ENCODE measurements around the gene PKD1.
A peak's percentile ranks its signal among the peaks of the same experiment; 100 is the strongest.

The PKD1 gene

GRCh38 chr16:2135770-2136490 is at the start of gene PKD1:
PKD1 (minus strand) TSS chr16:2135898; CDS start chr16:2135689, 209 bp downstream.
- peak; percentile 91 for DNase-seq

DNA sequence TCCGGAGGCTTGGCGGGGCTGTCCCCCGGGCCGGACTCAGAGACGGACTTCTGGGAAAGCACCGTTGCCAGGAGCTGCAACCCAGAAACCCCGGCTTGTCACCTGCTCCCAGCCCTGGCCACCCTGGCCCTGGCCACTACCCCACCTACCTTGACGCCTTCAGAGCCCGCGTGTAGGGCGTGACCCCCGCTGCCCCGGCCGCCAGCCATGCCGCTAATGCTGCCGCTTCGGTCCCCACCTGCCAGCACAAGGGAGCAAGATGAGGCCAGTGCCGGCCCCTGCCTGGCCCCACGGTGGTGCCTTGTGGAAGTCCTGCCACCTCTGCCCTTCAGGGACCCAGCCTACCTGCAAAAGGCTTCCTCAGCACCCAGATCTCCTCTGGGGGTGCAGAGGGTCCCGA is 49.3 kb upstream of the PKD1 start:
- DNase-seq: no peak

DNA sequence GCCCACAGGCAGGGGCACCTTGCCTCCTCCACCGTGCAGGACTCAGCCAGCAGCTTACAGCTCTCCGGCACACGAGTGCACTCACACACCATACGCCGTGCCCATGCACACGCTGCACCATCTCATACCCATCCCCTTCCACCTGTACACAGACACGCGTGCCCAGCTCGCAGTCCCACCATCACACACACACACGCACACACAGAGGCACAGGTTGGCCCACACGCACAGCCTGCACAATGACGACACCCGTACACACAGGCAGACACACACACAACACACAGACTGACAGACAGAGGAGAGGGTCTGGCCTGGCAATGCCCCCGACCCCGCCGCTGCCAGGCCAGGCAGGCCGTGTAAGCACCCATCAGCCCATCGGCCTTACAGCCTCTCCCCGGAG is 48.6 kb upstream of the PKD1 start:
- DNase-seq: no peak

DNA sequence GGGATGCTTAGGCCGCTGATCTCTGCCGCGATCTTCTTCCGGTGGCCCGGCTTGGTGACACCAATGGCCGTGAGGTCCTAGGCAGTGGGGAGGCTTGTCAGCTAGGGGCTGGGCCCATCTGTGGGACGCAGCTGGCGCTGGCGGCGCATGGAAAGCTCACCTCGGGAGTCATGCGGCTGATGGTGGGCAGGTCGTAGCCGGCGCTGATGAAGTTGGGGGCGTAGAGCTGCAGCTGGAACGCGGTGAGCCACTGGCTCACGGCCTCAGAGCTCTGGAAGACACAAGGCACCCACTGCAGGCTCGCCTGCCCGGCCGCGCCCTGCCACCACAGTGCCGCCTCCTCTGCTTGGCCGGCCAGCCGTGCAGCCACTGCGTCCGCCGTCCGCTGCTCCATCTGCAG is 48.0 kb upstream of the PKD1 start:
- no peak for DNase-seq

GRCh38 chr16:2181952-2182351 is 46.3 kb upstream of the PKD1 start:
- no peak for DNase-seq

GRCh38 chr16:2180962-2181923 is 45.5 kb upstream of the PKD1 start:
- no peak for DNase-seq

DNA sequence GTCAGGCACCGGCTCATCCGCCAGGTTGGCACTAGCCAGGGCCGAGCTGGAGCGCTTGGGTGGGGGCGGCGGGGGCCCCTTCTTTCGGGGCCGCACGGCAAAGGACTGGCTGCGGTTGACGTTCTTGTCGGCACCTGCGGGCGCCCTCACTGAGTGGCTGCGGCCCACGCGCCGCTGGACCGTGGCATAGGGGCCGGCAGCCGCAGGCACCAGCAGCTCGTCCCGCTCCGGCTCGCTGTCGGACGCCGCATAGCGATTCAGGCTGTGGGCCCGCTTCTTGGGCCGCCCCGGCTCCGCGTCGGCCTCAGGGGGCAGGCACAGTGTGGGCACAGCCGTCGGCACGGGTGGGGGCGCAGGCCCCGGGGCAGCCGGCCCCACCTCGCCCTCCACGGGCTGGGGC is 44.8 kb upstream of the PKD1 start:
- no peak for DNase-seq

DNA sequence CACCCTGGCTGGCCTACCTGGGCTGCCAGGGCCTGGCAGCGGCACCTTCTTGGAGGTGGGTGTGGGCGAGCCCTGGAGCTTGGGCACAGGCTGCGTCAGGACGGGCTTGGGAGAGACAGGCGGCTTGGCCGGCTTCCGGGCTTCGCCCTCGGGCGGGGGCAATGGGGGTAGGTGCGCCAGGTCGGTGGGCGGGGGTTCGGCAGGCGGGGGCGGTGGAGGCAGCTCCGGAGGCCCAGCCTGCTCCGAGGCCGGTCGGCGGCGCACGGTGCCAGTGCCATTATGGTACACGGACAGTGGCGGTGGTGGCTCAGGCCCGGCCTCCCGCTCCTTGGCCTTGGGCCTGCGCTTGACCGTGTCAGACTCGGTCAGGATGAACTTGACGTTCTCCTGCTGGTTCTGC is 43.9 kb upstream of the PKD1 start:
- DNase-seq: no peak

DNA sequence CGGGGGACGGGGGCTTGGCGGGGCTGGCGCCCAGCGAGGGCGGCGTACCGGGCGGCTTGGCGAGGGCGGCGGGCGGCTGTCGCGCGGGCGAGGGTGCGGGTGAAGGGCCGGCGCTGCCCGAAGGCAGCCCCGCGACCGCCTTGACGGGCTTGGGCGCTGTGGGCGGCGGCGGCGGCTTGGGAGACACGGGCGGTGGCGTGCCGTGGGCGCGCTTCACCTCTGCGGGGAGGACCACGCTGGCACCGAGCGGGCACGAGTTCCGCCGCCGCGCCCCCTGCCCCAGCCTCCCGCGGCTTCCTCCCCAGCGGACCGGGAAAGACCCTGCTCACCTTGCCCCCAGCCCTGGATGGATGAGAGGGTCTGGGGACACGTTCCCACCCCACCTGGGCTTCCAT is 43.4 kb upstream of the PKD1 start:
- DNase-seq: no peak

DNA sequence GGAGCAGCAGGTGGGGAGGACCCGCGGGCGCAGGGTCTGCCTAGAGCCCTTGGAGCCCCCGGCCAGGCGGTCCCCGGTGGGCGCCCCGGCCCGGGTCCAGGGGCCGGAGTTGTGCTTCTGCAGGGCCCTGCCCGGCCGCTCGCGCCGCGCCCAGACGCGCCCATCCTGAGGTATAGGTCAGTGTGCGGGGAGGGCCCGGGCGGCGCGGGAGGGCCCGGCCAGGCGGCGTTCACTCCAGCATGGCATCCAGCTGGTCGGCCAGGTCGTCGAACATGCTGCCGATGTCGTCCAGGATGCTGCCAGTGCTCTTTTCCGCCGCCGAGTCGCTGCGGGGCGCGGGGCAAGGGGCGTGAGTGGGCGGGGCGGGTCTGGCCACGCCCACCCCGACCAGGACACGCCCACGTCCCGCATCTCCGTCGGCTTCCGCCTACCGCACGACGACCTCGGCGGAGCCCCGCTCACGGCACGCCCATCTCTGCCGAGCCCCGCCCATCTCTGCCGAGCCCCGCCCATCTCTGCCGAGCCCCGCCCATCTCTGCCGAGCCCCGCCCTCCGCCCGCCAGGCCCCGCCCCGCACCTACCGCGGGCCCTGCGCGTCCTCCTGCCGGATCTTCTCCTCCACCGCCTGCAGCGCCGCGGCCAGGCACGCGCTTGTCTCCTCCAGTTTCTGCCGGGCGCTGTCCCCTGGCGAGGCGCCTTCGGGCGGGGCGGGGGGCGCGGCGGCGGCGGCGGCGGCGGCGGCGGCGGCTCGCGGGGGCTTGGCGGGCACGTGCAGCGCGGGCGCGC is 42.8 kb upstream of the PKD1 start:
- no peak for DNase-seq

GRCh38 chr16:2177561-2177960 is 41.9 kb upstream of the PKD1 start:
- no peak for DNase-seq

DNA sequence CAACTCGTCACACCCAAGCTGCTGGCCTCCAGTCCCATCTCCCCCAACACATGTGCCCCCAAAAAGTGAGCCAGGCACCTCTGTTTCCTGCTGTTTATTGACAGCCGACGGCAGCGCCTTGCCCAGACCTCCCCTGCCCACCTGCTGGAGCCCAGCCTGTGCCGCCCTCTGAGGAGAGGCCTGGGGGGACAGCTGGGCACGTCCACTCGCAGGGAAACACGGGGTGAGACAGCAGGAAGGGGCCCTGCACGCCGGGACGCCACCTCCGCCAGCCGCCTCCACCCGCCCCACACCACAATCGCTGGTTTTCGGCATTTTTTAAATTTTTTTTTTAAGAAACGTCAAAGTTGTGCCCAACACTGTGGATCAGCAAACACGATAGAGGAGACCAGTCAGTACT is 41.4 kb upstream of the PKD1 start:
- no peak for DNase-seq

GRCh38 chr16:2176047-2176446 is 40.3 kb upstream of the PKD1 start:
- DNase-seq: no peak

- DNase-seq: no peak
Measured at GRCh38 chr16:2175454-2175853, 39.8 kb upstream of the PKD1 start.

DNA sequence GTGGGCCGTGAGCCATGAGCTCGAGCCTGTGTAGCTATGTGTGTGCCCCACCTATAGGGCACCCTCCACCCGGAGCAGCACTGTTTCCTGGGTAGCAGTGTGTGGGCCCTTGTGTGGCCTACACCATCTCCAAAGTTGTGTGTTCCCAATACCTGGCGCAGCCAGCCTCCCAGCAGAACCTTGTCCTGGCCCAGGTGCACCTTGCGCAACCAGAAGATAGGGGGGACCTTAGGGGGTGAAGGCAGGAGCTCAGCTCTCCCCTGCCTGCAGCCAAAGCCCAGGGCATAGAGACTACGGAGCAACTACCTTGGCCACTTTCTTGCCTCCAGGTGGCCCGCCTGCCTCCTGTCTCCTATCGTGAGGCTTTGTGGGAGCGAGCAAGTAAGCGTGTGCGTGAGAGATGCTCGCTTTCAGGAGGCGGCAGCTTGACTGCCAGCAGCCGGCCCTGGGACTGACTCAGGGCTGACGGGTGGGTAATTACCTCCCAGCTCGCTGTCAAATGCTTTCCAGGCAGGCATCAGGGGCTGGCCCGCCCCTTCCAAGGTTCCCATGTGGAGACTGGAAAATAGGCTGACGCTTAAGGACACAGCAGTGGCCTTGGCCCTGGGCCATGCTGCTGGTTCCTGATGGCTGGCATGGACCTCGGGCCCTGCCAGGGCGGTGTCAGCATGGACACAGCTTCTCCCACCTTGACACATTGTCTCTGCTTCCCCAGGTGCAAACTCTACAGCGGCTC is 38.9 kb upstream of the PKD1 start:
- DNase-seq: no peak

DNA sequence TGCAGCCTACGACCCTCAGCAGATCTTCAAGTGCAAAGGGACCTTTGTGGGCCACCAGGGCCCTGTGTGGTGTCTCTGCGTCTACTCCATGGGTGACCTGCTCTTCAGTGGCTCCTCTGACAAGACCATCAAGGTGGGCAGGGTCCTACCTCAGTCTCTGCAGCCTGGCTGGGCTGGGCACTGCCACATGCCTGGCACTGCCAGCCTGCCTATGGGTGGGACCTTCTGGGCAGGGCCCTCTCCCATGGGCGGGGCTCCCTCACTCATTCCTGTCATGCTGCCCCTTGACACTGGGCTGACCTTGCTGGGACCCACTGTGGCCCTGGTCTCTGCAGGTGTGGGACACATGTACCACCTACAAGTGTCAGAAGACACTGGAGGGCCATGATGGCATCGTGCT is 38.2 kb upstream of the PKD1 start:
- DNase-seq: no peak

- DNase-seq: no peak
Measured at GRCh38 chr16:2173366-2173765, 37.7 kb upstream of the PKD1 start.

GRCh38 chr16:2172688-2173335 is 37.1 kb upstream of the PKD1 start:
- DNase-seq: no peak

DNA sequence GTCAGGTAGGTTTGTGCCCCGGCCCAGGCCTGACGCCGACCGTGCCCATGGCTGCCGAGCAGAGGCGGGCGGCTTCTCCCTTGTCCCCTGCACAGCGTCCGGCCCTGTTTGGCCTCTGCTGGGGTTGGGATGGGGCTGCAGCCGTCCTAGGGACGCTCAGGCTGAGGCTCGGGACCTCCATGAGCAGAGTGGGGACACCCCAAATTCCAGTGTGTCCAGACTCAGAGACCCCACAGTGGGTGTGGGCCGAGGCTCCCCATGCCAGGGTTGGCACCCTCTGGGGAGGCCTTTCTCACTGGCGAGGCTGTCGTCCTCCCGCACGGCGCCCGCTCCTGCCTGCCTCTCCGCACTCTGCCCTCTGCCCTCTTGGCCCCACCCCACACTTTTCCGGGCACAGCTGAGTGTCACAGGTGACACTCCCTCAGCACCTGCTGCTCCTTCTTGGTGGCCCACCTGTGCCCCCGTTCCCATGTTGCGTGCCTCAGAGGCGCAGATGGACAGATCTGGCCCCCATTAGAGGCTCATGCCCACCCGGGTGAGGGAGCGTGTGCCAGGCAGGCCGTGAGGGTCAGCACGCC is 36.0 kb upstream of the PKD1 start:
- no peak for DNase-seq

DNA sequence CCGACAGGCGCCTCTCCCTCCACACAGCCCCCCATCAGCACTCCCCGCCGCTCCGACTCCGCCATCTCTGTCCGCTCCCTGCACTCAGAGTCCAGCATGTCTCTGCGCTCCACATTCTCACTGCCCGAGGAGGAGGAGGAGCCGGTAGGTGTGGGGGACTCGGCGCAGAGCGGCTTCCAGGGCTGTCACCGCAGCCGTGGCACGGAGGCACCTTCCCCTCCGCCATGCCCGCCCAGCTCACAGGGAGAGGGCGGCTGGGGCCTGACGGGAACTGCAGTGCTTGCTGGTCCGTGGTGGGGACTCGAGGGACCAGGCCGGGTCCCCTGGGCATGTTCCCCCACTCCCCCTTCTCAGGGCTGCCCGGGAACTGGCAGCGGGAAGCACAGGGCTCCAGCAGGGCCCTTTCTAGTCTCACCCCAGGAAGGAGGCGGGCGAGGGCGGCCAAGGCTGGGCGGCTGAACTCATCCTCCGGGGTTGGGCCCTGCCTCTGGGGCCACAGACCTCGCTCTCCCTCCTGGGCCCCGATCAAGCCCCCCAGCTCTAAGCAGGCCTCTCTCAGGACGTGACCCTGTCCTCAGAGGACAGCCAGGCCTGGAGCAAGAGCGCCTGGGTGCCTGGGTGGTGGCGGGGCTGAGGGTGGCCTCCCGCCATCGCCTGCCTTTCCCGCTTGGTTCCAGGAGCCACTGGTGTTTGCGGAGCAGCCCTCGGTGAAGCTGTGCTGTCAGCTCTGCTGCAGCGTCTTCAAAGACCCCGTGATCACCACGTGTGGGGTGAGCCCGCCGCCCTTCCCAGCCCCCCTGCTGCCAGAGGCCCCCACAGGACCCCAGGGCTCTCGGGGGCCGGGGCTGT is 35.1 kb upstream of the PKD1 start:
- no peak for DNase-seq

GRCh38 chr16:2170080-2170479 is 34.4 kb upstream of the PKD1 start:
- DNase-seq: no peak
